Erythroblast (primary cell): ENCODE data around the gene RELN.

Source experiments
- DNase-seq, 2 experiments: peaks; one replicate each; lab custom pipeline; 2025; lab: John Stamatoyannopoulos, UW
- GATA1 ChIP-seq: IDR thresholded peaks from 2 replicates; pipeline ENCODE4 v1.6.1; 2011; ENCODE audit warnings: low read depth, mild to moderate bottlenecking, control low read depth, low read length, moderate library complexity
- POLR2A ChIP-seq: IDR thresholded peaks from 2 replicates; pipeline ENCODE4 v1.6.1; 2011; ENCODE audit warnings: mild to moderate bottlenecking, low read length

Gene RELN

GRCh38 chr7:103680161-103681144, 309.0 kb downstream of the RELN start:
- TF ChIP-seq GATA1 (no peak), POLR2A (no peak)
- DNase-seq: no peak

- TF ChIP-seq GATA1: no peak
- TF ChIP-seq POLR2A: no peak
- DNase-seq: no peak
Measured at GRCh38 chr7:103679151-103680132, 310.0 kb downstream of the RELN start.

GRCh38 chr7:103668279-103668941, 321.0 kb downstream of the RELN start:
- no peak for DNase-seq
- no peak for TF ChIP-seq GATA1
- no peak for TF ChIP-seq POLR2A

- no peak for DNase-seq
- TF ChIP-seq POLR2A (no peak), GATA1 (no peak)
Measured at GRCh38 chr7:103666326-103666725, 323.1 kb downstream of the RELN start.

- TF ChIP-seq POLR2A (no peak), GATA1 (no peak)
Measured at GRCh38 chr7:103664577-103664976, 324.9 kb downstream of the RELN start.

GRCh38 chr7:103660455-103661371, 328.7 kb downstream of the RELN start:
- no peak for DNase-seq
- TF ChIP-seq POLR2A (no peak), GATA1 (no peak)

More at GRCh38 chr7:103664577-103664976, 324.9 kb downstream of the RELN start:
- DNase-seq: no peak

- TF ChIP-seq POLR2A: no peak
- no peak for TF ChIP-seq GATA1
- DNase-seq: no peak
Measured at GRCh38 chr7:103658055-103659005, 331.1 kb downstream of the RELN start.

- DNase-seq: peak; percentile 2 to 3
- TF ChIP-seq POLR2A (no peak), GATA1 (no peak)
Measured at GRCh38 chr7:103657474-103657894, 332.0 kb downstream of the RELN start.

- DNase-seq: no peak
- TF ChIP-seq GATA1 (no peak), POLR2A (no peak)
Measured at GRCh38 chr7:103656221-103656620, 333.2 kb downstream of the RELN start.

- no peak for DNase-seq
Measured at GRCh38 chr7:103651593-103652377, 337.7 kb downstream of the RELN start.

GRCh38 chr7:103649052-103649451, 340.4 kb downstream of the RELN start:
- no peak for TF ChIP-seq POLR2A
- no peak for TF ChIP-seq GATA1

More at GRCh38 chr7:103651593-103652377, 337.7 kb downstream of the RELN start:
- TF ChIP-seq POLR2A (no peak), GATA1 (no peak)

More at GRCh38 chr7:103649052-103649451, 340.4 kb downstream of the RELN start:
- DNase-seq: no peak
